ENCODE results near the gene CDK9. TPM values are rescaled to one million over a fixed set of nuclear protein-coding genes. Genes with fewer than 3 reads are reported as not detected.

Gene CDK9
- total and polyA plus RNA-seq, 2 experiments from 2014 or later = 58.5 to 84.3 TPM

DNA sequence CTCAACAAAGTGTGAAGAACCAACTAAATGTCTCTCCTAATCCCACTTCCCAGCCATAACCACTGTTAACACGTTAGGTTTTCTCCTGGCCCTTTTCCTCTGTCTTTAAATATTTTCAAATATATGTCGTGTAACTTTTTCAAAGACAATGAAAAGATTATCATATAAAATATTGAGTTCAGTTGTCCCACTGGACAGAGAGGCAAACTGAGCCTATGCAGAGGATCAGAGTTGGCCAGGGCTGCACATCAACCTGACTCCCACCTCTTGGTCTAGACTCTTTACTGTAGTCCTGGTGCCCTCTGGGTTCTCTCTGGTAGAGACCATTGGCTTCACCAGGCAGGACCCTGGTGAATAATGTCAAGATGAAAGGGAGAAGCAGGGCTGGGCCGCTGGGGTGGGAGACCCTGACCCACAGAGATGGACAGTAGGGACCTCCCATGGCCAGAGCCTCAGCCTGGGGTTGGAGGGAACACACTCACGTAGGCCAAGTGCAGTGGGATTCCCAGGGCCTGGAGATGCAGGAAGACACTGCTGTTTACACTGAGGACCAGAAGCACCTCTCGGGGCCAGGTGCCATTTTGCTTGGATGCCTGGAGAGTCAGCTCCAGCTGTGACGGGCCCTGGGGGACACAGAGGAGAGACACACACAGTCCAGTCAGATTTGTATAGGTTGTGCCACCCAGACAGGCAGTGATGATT lies 43.5 kb downstream of the CDK9 start (continued):
- no peak for TF ChIP-seq CREB1 (CRISPR knock-in tag; IDR thresholded peaks at IDR 0.05; ENCODE audit: low read depth)
- no peak for TF ChIP-seq REST (IDR thresholded peaks at IDR 0.05; ENCODE audit: unreplicated experiment)
- no peak for TF ChIP-seq POLR2AphosphoS5 (IDR thresholded peaks at IDR 0.05; ENCODE audit: low read depth)
- TF ChIP-seq NANOG (IDR thresholded peaks at IDR 0.05; ENCODE audit: borderline replicate concordance) = no peak
- no peak for TF ChIP-seq ZNF114 (CRISPR knock-in tag; IDR thresholded peaks at IDR 0.05)
- TF ChIP-seq EZH2 (IDR thresholded peaks at IDR 0.05; ENCODE audit: low read depth, unreplicated experiment) = no peak
- TF ChIP-seq, protein P1, sequence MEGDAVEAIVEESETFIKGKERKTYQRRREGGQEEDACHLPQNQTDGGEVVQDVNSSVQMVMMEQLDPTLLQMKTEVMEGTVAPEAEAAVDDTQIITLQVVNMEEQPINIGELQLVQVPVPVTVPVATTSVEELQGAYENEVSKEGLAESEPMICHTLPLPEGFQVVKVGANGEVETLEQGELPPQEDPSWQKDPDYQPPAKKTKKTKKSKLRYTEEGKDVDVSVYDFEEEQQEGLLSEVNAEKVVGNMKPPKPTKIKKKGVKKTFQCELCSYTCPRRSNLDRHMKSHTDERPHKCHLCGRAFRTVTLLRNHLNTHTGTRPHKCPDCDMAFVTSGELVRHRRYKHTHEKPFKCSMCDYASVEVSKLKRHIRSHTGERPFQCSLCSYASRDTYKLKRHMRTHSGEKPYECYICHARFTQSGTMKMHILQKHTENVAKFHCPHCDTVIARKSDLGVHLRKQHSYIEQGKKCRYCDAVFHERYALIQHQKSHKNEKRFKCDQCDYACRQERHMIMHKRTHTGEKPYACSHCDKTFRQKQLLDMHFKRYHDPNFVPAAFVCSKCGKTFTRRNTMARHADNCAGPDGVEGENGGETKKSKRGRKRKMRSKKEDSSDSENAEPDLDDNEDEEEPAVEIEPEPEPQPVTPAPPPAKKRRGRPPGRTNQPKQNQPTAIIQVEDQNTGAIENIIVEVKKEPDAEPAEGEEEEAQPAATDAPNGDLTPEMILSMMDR (conservative IDR thresholded peaks at IDR 0.05; ENCODE audit: low read depth in 2 of 2) = no peak
- TF ChIP-seq STAT1 (IDR thresholded peaks at IDR 0.05; ENCODE audit: unreplicated experiment) = no peak
- TF ChIP-seq JUNB (IDR thresholded peaks at IDR 0.05; ENCODE audit: unreplicated experiment) = no peak

DNA sequence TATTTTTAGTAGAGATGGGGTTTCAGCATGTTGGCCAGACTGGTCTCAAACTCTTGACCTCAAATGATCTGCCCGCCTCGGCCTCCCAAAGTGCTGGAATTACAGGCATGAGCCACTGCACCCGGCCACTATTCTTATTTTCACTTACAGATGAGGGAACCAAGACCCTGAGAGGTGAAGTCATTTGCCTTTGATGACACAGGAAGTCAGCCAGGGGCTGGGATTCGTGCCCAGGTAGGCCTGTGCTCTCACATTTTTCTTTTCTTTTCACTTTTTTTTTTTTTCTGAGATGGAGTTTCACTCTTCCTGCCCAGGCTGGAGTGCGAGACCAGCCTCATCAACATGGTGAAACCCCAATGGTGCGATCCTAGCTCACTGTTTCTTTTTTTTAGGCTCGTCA lies 46.4 kb downstream of the CDK9 start:
- Histone ChIP-seq H3K4me1 (ENCODE audit: insufficient read depth) (peaks cover 8% of the 10 kb centered on the region), H3K9me2 (ENCODE audit: insufficient read depth) (no peaks in the 10 kb centered on the region), H3K36me3 (ENCODE audit: insufficient read depth) (no peaks in the 10 kb centered on the region; the same call in 1 of the 2 replicates), H2AFZ (no peak overlapping the region), H3K79me2 (replicated peaks; ENCODE audit: insufficient read depth) (no peaks in the 10 kb centered on the region), H3K4me3 (no peak overlapping the region), H3K27me3 (ENCODE audit: insufficient read depth) (peaks cover 2% of the 10 kb centered on the region; the same call in 1 of the 2 replicates), H3F3A (replicated peaks; ENCODE audit: low read depth) (peaks cover 8% of the 10 kb centered on the region), H3K4me2 (no peak overlapping the region), H3K27ac (ENCODE audit: low read depth) (no peak overlapping the region), H4K20me1 (replicated peaks; ENCODE audit: insufficient read depth) (no peaks in the 10 kb centered on the region)
- H3K4me1 Mint-ChIP-seq = peaks cover 18% of the 10 kb centered on the region
- no peak overlapping the region for H3K27ac Mint-ChIP-seq
- peaks cover 9% of the 10 kb centered on the region for H3K27me3 Mint-ChIP-seq (ENCODE audit: insufficient read depth, low read depth, poor library complexity)
- ATAC-seq (no peak), DNase-seq (ENCODE audit: low spot score) (no peak)
- no peaks in the 10 kb centered on the region for H3K36me3 Mint-ChIP-seq (ENCODE audit: low read depth)
- no peak overlapping the region for H3K4me3 Mint-ChIP-seq
- no peaks in the 10 kb centered on the region; the same call in 2 of the 3 replicates for H3K9me3 Mint-ChIP-seq
- TF ChIP-seq, protein P1 (conservative IDR thresholded peaks at IDR 0.05; ENCODE audit: low read depth in 2 of 2) = no peak
- TF ChIP-seq, protein P2, sequence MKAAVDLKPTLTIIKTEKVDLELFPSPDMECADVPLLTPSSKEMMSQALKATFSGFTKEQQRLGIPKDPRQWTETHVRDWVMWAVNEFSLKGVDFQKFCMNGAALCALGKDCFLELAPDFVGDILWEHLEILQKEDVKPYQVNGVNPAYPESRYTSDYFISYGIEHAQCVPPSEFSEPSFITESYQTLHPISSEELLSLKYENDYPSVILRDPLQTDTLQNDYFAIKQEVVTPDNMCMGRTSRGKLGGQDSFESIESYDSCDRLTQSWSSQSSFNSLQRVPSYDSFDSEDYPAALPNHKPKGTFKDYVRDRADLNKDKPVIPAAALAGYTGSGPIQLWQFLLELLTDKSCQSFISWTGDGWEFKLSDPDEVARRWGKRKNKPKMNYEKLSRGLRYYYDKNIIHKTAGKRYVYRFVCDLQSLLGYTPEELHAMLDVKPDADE (IDR thresholded peaks at IDR 0.05) = no peak
